Hematopoietic multipotent progenitor cell treated with erythropoietin and hydrocortisone succinate and interleukin-3 and kit ligand, for 8 days (in vitro differentiated cells): ENCODE results near the gene ACSM2A.
"Not testable (repeated sequence)": the region's sequence is repeated elsewhere in the genome, so short reads cannot be mapped to it uniquely, and the experiment has no call there.

Experiments
- DNase-seq: peaks from one replicate; pipeline ENCODE4 v3.0.0-alpha.2; 2015

The ACSM2A gene

DNA sequence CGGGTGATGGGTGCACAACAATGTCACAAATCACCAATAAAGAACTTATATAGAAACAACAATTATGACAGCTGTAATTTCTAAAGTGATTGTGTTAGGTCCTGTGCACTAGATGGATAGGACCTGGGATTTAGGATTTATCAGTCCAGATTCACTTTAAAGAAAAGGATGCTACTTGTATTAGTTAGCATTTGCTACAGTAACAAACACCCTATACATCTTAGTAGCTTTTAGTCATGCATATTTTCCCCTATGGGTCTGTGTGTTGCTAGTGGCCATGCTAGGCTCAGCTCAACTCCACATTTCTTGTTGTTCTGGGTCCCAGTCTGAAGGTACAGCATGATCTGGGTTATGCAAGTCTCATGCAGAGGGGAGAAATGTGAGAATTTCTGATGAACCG, 7.9 kb downstream of the ACSM2A start:
- DNase-seq: not testable (repeated sequence)

DNA sequence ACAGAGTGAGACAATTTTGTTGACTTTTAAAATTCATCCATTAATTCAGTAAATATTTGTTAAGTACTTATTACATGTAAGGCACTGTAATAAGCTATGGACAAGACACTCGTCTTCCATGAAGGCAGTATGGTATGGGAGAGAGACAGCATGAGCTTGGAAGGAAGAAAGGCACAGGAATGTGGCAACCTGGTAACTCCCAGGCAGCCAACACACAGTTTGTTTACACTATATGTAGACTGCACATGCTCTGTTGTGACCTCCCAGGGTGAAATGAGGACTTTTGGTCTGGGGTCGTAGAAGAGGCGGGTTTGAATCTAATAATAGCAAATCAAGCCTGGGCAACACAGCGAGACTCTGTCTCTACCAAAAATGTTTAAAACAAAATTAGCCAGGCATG, 9.0 kb downstream of the ACSM2A start:
- DNase-seq: not testable (repeated sequence)

DNA sequence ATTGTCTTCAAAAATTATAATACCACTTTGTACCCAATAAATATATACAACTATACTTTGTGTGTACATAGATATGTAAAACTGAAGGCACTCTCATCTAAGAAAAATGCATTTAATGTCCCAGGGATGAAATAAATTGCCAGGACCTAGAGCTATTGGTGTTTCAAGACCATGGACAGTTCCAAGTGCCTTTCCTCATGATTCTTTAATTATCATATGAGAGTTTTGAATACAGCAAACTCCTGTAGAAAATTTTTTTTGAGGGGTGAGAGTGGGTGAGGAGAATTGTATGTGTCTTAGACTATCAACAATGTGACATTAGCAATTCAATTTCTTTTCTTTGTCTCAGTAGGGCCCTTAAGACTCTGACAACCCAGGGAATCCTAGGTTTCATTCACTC, 17.6 kb downstream of the ACSM2A start:
- DNase-seq: not testable (repeated sequence)

DNA sequence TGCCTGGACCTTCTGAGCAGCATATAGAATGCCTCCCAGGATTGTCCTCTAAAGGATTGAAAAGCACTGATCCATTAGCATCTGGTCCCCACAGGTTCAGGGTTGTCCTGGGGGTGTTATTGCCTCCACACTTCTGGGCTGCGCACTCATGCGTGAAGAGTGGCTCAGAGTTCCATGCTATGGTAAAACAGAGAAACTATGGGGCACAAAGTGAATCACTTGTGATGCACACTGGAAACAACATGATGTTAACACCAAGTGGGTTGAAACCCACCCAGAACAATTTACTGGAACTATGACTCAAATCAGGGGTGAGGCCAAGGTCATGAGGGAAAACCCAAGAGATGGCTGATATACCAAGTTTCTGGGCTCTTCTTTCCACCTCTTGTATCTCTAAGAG, 18.6 kb downstream of the ACSM2A start:
- DNase-seq: not testable (repeated sequence)

DNA sequence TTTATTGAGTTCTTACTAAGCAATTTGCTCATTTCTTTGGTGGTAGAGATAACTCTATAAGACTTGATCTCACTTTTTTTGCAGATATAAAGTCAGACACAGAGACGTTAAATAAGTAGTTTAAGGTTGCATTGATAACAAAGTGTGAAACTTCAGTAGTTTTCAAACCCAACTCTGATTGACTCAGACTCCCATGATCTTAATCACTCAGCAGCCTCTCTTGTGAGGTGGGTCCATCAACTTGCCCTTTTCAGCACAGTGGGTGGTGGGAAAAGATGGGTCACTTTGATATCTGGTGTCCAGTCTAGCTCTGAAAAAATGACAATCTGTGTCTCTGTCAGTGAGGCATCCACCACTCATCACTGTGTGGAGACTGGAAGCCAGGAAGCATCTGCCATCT, 19.4 kb downstream of the ACSM2A start:
- not testable (repeated sequence) for DNase-seq

DNA sequence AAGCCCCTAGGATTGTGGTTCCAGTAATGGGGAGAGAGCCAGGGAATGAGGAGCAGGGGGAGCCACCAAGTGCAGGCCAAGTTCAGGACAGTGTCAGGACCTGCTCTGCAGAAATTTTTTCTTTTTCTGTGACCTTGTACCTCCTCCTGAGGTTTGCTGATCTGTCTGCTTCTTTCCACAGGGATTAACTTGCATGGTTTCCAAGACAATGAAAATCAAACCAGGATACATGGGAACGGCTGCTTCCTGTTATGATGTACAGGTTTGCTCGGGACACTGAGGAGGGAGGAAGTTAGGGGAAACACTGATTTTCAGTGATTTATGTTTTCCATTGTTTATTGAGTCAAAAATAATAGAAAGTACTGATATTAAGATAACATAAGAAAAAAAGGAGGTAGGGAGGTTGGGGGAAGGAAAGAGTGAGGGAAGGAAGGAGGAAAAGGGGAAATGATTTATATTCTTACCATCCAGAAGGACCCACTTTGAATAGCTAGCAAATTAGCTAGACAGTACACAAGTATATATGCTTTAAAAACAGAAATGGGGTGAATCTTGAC, 25.9 kb downstream of the ACSM2A start:
- not testable (repeated sequence) for DNase-seq

DNA sequence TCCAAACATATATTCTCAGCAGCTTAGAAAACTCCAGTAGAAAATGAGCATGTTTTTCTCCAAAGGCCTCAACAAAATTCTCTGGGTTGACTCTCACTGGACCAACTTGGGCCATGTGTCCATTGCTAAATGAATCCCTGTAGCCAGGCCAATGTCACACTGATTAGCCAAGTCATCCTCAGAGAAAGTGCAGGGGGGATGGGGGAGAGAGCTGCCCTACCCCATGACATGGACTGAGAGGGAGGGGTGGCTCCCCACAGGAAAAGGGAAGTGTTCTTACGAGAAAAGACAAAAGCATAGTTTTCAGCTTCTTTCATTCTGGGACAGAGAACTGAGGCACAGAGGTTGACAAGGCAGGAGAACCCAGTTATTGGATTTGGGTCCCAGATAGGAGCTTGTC, 32.7 kb downstream of the ACSM2A start:
- DNase-seq: not testable (repeated sequence)

DNA sequence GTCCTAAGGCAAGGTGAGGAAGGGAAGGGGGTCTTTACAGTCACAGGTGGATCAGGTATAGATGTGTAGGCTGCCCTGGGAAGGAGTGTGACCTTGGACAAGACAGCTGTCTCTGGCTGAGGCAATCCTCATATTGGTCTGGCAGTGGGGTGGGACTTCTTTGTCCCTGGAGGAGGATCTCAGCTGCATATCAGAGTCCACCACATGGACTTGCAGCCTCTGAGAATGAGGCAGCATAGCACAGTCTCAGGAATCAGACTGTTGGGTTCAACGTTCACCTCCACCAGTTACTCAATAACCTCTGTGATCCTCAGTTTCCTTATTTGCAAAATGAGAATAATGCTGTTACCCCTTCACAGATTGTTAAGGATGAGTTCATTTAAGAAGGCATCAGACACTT, 33.4 kb downstream of the ACSM2A start:
- no peak for DNase-seq

DNA sequence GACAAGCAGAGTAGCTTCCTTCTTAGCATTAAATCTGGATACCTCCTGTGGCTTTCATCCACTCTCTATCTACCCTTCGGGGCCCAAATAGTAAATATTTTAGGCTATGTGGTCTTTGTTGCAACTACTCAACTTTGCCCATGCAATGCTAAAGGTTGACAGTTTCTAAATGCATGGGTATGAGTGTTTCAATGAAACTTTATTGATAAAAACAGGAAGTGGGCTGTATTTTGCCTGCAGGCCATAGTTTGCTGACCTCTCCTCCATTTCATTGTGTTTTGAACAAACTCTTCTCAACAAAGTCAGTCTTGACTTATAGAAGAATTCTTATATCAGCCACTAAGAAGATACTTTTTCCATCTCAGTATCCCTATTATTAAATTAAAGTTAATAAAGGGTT, 34.1 kb downstream of the ACSM2A start:
- no peak for DNase-seq

DNA sequence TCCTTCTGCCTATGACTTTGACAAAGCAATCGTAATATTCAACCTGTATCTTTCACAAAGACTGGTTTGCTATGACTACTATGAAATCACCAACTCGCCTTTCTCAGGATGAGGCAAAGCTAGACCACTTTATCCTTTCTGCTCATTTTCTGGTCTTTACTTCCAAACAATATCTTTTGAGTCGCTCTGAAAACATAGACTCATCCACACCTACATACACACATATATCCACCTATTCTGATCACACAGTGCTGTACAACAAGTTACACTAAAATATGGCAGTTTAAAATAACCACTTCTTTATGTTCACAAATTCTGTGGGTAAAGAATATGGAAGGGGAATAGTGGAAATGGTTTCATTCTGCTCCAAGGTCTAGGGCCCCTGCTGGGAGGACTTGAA, 39.7 kb downstream of the ACSM2A start:
- not testable (repeated sequence) for DNase-seq

DNA sequence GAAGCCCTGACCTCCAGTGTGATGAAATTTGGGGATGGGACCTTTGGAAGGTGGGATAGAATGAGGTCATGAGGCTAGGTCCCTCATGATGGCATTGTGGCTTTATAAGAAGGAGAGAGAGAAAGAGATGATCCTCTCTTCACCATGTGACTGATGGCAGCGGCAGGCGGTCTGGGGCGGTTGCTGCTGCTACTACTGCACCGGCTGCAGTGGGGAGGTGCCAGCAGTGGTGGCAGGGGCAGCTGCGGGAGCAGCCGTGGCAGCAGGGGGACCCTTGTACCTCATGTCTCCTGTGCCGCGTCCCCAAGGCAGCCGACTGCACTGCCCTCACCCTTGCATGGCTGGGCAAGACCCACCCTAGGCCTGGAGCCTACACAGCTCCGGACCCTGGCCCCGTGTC, 40.1 kb downstream of the ACSM2A start:
- DNase-seq: not testable (repeated sequence)

DNA sequence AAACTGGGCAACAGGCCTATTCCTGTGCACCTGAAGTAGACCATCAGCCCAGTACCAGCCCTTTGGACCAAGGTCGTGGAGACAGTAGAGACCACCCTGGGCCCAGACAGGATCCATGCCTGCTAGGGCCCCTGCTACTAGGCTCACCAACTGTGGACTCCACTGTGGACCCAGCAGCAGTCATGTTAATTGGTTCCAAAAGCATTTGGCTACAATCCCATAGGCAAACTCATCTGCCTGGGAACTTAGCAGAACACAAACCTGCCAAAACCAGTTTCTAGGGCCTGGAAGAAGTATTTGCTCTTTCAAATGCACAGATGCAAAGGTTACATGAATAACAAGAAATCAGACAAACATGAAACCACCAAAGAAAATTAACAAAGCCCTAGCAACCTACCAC, 53.1 kb downstream of the ACSM2A start:
- DNase-seq: no peak

DNA sequence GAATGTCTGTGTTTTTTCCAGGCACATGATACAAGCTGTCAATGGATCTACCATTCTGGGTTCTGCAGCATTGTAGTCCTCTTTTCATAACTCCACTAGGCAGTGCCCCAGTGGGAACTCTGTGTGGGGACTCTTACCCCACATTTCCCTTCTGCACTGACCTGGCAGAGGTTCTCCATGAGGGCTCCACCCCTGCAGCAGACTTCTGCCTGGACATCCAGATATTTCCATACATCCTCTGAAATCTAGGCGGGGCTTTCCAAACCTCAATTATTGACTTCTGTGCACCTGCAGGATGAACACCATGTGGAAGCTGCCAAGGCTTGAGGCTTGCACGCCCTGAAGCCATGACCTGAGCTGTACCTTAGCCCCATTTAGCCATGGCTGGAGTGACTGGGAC, 56.0 kb downstream of the ACSM2A start:
- DNase-seq: no peak

DNA sequence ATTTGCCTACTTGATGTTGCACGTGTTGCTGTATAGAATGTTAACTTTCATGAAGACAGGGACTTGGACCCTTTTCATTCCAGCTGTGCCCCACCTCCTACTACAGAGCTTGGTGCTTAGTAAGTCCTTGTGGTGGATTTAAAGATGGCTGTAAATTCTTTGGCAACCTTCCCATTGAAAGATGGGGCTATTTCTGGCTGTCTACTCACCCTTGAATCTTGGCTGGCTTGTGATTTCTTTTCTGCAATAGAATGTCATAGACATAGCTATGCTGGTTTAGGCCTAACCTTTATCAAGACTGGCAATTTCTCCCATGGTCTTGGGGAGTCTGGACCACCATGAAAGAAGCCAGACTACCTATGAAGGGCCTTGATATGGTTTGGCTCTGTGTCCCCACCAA, 59.0 kb downstream of the ACSM2A start:
- DNase-seq: no peak

DNA sequence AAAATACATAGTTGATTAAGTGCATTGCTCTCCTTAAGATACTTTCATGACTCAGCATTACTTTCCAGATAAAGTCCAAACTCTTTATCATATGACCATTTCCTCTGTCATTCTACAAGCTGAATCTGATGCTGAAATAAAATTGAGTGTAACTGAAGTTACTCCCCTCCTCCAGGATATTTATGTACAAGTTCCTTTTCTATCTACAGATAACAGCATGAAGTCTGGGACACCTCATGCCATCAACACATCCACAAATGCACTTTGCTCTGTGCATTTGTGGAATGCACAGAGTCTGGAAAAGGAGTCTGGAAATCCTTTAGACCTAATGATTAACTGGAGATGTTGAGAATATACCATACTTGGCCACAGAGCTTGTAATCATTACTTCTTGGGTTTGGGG, 64.4 kb downstream of the ACSM2A start:
- DNase-seq: peak; percentile 7

DNA sequence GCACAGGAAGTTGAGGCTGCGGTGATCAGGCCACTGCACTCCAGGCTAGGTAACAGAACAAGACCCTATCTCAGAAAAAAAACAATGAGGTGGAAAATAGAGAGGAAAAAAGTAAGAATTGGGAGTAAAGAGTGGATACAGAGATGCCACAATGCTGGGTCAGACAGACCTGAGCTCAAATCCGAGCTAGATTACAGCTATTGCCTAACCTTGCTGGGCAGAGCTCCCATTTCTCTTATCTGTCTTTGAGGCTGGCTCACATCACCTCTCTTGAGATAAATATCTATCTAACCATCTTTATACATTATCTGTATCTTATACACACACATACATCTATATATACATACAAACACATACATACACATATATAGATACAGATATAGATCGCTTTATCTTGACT, 65.8 kb downstream of the ACSM2A start:
- no peak for DNase-seq

DNA sequence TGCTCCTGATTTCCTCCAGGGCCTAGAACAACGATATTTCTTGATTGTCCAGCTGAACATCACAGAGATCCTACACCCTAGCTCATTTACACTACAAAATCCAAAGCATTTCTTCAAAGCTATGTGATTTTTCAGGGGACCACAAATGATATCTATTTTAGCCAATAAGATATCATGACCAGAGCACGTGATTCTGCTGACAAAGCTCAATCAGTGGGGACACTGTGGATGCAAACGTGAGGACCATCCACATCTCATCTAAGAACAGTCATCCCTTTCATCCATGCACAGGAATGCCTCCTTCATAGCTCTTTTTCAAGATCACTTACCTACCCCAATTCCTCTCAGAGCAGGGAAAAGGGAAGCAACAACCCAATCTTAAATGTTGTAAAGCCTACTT, 67.9 kb downstream of the ACSM2A start:
- DNase-seq: no peak

DNA sequence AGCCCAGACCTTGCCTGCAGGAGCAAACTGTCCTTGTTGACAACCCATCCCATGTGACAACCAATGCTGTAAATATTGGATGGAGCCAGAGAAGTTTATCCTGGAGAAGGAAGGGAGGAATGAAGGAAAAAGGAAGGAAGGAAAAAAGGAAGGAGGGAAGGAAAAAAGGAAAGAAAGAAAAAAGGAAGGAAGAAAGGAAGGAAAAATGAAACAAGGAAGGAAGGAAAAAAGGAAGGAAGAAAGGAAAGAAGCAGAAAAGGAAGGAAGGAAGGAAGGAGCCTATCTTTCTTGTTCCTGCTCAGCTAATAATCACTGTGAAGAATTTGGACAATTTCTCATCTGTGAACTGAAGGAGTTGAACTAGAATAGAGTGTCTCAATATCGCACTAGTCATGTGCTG, 68.8 kb downstream of the ACSM2A start:
- DNase-seq: no peak

DNA sequence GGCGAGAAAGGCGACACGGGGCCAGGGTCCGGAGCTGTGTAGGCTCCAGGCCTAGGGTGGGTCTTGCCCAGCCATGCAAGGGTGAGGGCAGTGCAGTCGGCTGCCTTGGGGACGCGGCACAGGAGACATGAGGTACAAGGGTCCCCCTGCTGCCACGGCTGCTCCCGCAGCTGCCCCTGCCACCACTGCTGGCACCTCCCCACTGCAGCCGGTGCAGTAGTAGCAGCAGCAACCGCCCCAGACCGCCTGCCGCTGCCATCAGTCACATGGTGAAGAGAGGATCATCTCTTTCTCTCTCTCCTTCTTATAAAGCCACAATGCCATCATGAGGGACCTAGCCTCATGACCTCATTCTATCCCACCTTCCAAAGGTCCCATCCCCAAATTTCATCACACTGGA, 80.5 kb downstream of the ACSM2A start:
- DNase-seq: not testable (repeated sequence)

DNA sequence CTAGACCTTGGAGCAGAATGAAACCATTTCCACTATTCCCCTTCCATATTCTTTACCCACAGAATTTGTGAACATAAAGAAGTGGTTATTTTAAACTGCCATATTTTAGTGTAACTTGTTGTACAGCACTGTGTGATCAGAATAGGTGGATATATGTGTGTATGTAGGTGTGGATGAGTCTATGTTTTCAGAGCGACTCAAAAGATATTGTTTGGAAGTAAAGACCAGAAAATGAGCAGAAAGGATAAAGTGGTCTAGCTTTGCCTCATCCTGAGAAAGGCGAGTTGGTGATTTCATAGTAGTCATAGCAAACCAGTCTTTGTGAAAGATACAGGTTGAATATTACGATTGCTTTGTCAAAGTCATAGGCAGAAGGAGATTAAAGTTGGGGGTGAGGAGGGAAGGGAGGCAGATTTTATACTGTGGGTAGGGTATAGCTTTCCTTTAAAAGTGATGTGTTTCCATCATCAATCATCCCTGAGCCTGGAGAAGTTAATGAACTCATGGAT, 81.0 kb downstream of the ACSM2A start:
- DNase-seq: not testable (repeated sequence)

DNA sequence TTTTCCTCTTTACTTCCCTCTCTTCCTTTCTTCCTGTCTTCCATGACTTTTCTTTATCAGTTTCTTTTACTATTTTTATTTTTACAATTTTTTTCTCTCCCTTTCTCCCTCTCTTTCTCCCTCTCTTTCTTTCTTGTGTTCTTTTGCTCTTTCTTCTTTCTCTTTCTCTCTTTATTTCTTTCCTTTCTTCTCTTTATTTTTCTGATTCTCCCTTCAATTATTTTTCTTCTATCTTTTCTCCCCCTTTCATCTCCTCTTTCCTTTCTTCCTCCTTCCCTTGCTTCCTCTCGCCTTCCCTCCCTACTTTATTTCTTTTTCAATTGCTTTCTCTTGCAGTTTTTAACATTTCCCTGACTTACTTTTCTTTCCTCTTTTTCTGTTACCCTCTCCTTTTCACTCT, 85.3 kb downstream of the ACSM2A start:
- DNase-seq: not testable (repeated sequence)
